MM.1S (cell line): Measurements from ENCODE around the gene RHOT1.

Experiments
- DNase-seq: peaks from one replicate; pipeline ENCODE4 v3.0.0-alpha.2; 2015
- H2AFZ ChIP-seq: fragments of 300-600 bp; sonication (generic); 2 replicates; pipeline ENCODE4 v1.6.0; 2016; ENCODE audit warnings: antibody characterized with exemption, low read length
- H3F3A ChIP-seq: fragments of 300-600 bp; sonication (generic); 2 replicates; pipeline ENCODE4 v1.6.1; 2016; ENCODE audit warnings: mild to moderate bottlenecking, antibody characterized with exemption, low read length, moderate library complexity, mixed read lengths; ENCODE audit not compliant: insufficient read depth
- H3K27ac ChIP-seq: fragments of 300-600 bp; sonication (generic); 2 replicates; pipeline ENCODE4 v1.5.1; 2016; ENCODE audit warnings: mild to moderate bottlenecking, low read length
- H3K27me3 ChIP-seq: fragments of 300-600 bp; sonication (generic); replicated peaks from 2 replicates; pipeline ENCODE4 v1.6.0; 2016; ENCODE audit warnings: low read length; ENCODE audit not compliant: insufficient read depth
- H3K36me3 ChIP-seq: fragments of 300-600 bp; sonication (generic); replicated peaks from 2 replicates; pipeline ENCODE4 v1.6.1; 2016; ENCODE audit warnings: mild to moderate bottlenecking, low read length, mixed read lengths; ENCODE audit not compliant: insufficient read depth
- H3K4me1 ChIP-seq: fragments of 300-600 bp; sonication (generic); 2 replicates; pipeline ENCODE4 v1.6.1; 2016; ENCODE audit warnings: low read length, mixed read lengths
- H3K4me2 ChIP-seq: fragments of 300-600 bp; sonication (generic); 2 replicates; pipeline ENCODE4 v1.6.0; 2016; ENCODE audit warnings: low read depth, low read length
- H3K4me3 ChIP-seq: fragments of 300-600 bp; sonication (generic); 2 replicates; pipeline ENCODE4 v1.5.1; 2016; ENCODE audit warnings: low read length, mixed read lengths
- H3K79me2 ChIP-seq: fragments of 300-600 bp; sonication (generic); 2 replicates; pipeline ENCODE4 v1.6.1; 2016; ENCODE audit warnings: mixed run types, low read length, mixed read lengths
- H3K9ac ChIP-seq: fragments of 300-600 bp; sonication (generic); 2 replicates; pipeline ENCODE4 v1.6.1; 2016; ENCODE audit warnings: low read length, mixed read lengths
- H3K9me2 ChIP-seq: fragments of 300-600 bp; sonication (generic); replicated peaks from 2 replicates; pipeline ENCODE4 v1.6.1; 2016; ENCODE audit warnings: mild to moderate bottlenecking, low read length, mixed read lengths; ENCODE audit not compliant: insufficient read depth
- H3K9me3 ChIP-seq: fragments of 300-600 bp; sonication (generic); replicated peaks from 2 replicates; pipeline ENCODE4 v1.6.1; 2016; ENCODE audit warnings: mild to moderate bottlenecking, low read length, mixed read lengths; ENCODE audit not compliant: insufficient read depth
- H4K20me1 ChIP-seq: fragments of 300-600 bp; sonication (generic); 2 replicates; pipeline ENCODE4 v1.6.1; 2016; ENCODE audit warnings: mild to moderate bottlenecking, low read length, moderate library complexity, mixed read lengths; ENCODE audit not compliant: insufficient read depth
- CTCF ChIP-seq: fragments of 300-600 bp; sonication (generic); IDR thresholded peaks from 2 replicates; pipeline ENCODE4 v1.5.1; 2016; ENCODE audit warnings: antibody characterized with exemption, low read length, mixed read lengths
- EZH2 ChIP-seq: fragments of 300-600 bp; sonication (generic); optimal IDR thresholded peaks from 2 replicates; pipeline ENCODE3; 2017; ENCODE audit warnings: low read depth, mild to moderate bottlenecking, antibody characterized with exemption, low read length, mixed read lengths
- EZH2phosphoT487 ChIP-seq: fragments of 300-600 bp; sonication (generic); IDR thresholded peaks from 2 replicates; pipeline ENCODE4 v1.6.1; 2018; ENCODE audit warnings: antibody characterized with exemption, low read length

Gene RHOT1

GRCh38 chr17:32124985-32125847 is 17.1 kb upstream of the RHOT1 start:
- Histone ChIP-seq H3F3A (no peaks in the 10 kb centered on the region), H3K4me1 (no peaks in the 10 kb centered on the region), H3K9ac (no peak overlapping the region), H3K27ac (no peak overlapping the region), H2AFZ (no peak overlapping the region), H3K27me3 (no peaks in the 10 kb centered on the region), H3K4me2 (no peak overlapping the region), H3K4me3 (no peak overlapping the region), H3K9me2 (no peaks in the 10 kb centered on the region), H3K9me3 (no peaks in the 10 kb centered on the region), H3K79me2 (no peaks in the 10 kb centered on the region), H4K20me1 (no peaks in the 10 kb centered on the region), H3K36me3 (no peaks in the 10 kb centered on the region)
- TF ChIP-seq EZH2phosphoT487 (no peak), EZH2 (no peak), CTCF (no peak)
- no peak for DNase-seq

- DNase-seq = no peak
- H3K27me3 ChIP-seq = no peaks in the 10 kb centered on the region
- H3K36me3 ChIP-seq = no peaks in the 10 kb centered on the region
- no peaks in the 10 kb centered on the region for H3K9me3 ChIP-seq
- no peak overlapping the region for H3K4me2 ChIP-seq
- H3K79me2 ChIP-seq = no peaks in the 10 kb centered on the region
- H3K27ac ChIP-seq = no peak overlapping the region
- no peak overlapping the region for H3K4me3 ChIP-seq
- H3K4me1 ChIP-seq = no peaks in the 10 kb centered on the region
- H3K9me2 ChIP-seq = no peaks in the 10 kb centered on the region
- H2AFZ ChIP-seq = no peak overlapping the region
- H3F3A ChIP-seq = no peaks in the 10 kb centered on the region
- no peaks in the 10 kb centered on the region for H4K20me1 ChIP-seq
- no peak overlapping the region for H3K9ac ChIP-seq
- TF ChIP-seq EZH2 (no peak), CTCF (no peak), EZH2phosphoT487 (no peak)
Measured at GRCh38 chr17:32125848-32126153, 16.5 kb upstream of the RHOT1 start.

GRCh38 chr17:32126325-32126724 is 16.0 kb upstream of the RHOT1 start:
- Histone ChIP-seq H3K4me3 (no peak overlapping the region), H3K4me1 (no peaks in the 10 kb centered on the region), H3K9me3 (no peaks in the 10 kb centered on the region), H3K79me2 (no peaks in the 10 kb centered on the region), H3K36me3 (no peaks in the 10 kb centered on the region), H3K9me2 (no peaks in the 10 kb centered on the region), H3K9ac (no peak overlapping the region), H3K4me2 (no peak overlapping the region), H2AFZ (no peak overlapping the region), H3K27me3 (no peaks in the 10 kb centered on the region), H4K20me1 (no peaks in the 10 kb centered on the region), H3K27ac (no peak overlapping the region), H3F3A (no peaks in the 10 kb centered on the region)
- no peak for DNase-seq
- TF ChIP-seq EZH2phosphoT487 = no peak
- no peak for TF ChIP-seq CTCF
- no peak for TF ChIP-seq EZH2
